ENCODE data around the gene WWC2. TPM values are rescaled to one million over a fixed set of nuclear protein-coding genes. Genes with fewer than 3 reads are reported as not detected.

Gene WWC2
- polyA plus RNA-seq (2011; rRNA removed) (32.0 and 36.8 TPM in 2 replicates), polyA minus RNA-seq (2011; rRNA and poly(A)+ RNA removed) (20.9 and 25.0 TPM in 2 replicates)

GRCh38 chr4:183098723-183099536 lies at the start of gene WWC2:
Gene WWC2, plus strand, starts transcription at chr4:183099257. Its CDS starts 235 bp downstream, at chr4:183099492.
- ChIA-PET CTCF (interaction anchor here (0.9 to 3.1 kb wide), 12 partner anchors 16 to 163 kb away, joined by 3 to 19 read pairs (median 4); no protein-coding TSS in a partner anchor), POLR2A (interaction anchor here (0.6 to 1.0 kb wide), 6 partner anchors 9 to 565 kb away, joined by 3 to 6 read pairs (median 4); no protein-coding TSS in a partner anchor)
- no peak for TF ChIP-seq CTCF (IDR thresholded peaks at IDR 0.05; ENCODE audit: insufficient read depth, low read depth, low read length)
- DNase-seq (ENCODE audit: low read depth): peak; percentile 55
- H3K36me3 ChIP-seq (ENCODE audit: control insufficient read depth, insufficient read depth, low read length): no peaks in the 10 kb centered on the region
- peak within 1 kb of the TSS; percentile 95 for H3K4me3 ChIP-seq (ENCODE audit: low read depth, low read length)
- H3K27me3 ChIP-seq (ENCODE audit: control insufficient read depth, insufficient read depth, low read length): no peaks in the 10 kb centered on the region

- POLR2A ChIA-PET: no interaction called here
- H3K27me3 ChIP-seq (ENCODE audit: control insufficient read depth, insufficient read depth, low read length): peaks cover 2% of the 10 kb centered on the region; the same call in 1 of the 2 replicates
- no peak for TF ChIP-seq CTCF (IDR thresholded peaks at IDR 0.05; ENCODE audit: insufficient read depth, low read depth, low read length)
- CTCF ChIA-PET: no interaction called here
- no peak for DNase-seq (ENCODE audit: low read depth)
- no peaks in the 10 kb centered on the region for H3K36me3 ChIP-seq (ENCODE audit: control insufficient read depth, insufficient read depth, low read length)
- no peak overlapping the region for H3K4me3 ChIP-seq (ENCODE audit: low read depth, low read length)
These were observed 45.4 kb upstream of the WWC2 start for GRCh38 chr4:183053681-183054080.

- ChIA-PET POLR2A (interaction anchor here (0.6 kb wide), 1 partner anchor 21 kb away, joined by 5 read pairs; no protein-coding TSS in a partner anchor), CTCF (interaction anchor here (0.9 to 1.3 kb wide), 3 partner anchors 16 to 193 kb away, joined by 3 to 4 read pairs (median 4); no protein-coding TSS in a partner anchor)
- Histone ChIP-seq H3K27me3 (ENCODE audit: control insufficient read depth, insufficient read depth, low read length) (peaks cover under 1% of the 10 kb centered on the region; the same call in 1 of the 2 replicates), H3K4me3 (ENCODE audit: low read depth, low read length) (no peak overlapping the region), H3K36me3 (ENCODE audit: control insufficient read depth, insufficient read depth, low read length) (no peaks in the 10 kb centered on the region)
- TF ChIP-seq CTCF (IDR thresholded peaks at IDR 0.05; ENCODE audit: insufficient read depth, low read depth, low read length): no peak
- DNase-seq (ENCODE audit: low read depth): no peak
These were observed 41.8 kb upstream of the WWC2 start for GRCh38 chr4:183057255-183057654.

- Histone ChIP-seq H3K36me3 (ENCODE audit: control insufficient read depth, insufficient read depth, low read length) (no peaks in the 10 kb centered on the region), H3K27me3 (ENCODE audit: control insufficient read depth, insufficient read depth, low read length) (no peaks in the 10 kb centered on the region), H3K4me3 (ENCODE audit: low read depth, low read length) (no peak overlapping the region)
- POLR2A ChIA-PET: no interaction called here
- no peak for DNase-seq (ENCODE audit: low read depth)
- TF ChIP-seq CTCF (IDR thresholded peaks at IDR 0.05; ENCODE audit: insufficient read depth, low read depth, low read length): no peak
- CTCF ChIA-PET: interaction anchor here (1.8 kb wide), 1 partner anchor 27 kb away, joined by 5 read pairs; no protein-coding TSS in a partner anchor
These were observed 39.3 kb upstream of the WWC2 start for GRCh38 chr4:183059797-183060196.

GRCh38 chr4:183068502-183068901 lies 30.6 kb upstream of the WWC2 start:
- Histone ChIP-seq H3K27me3 (ENCODE audit: control insufficient read depth, insufficient read depth, low read length) (no peaks in the 10 kb centered on the region), H3K4me3 (ENCODE audit: low read depth, low read length) (no peak overlapping the region), H3K36me3 (ENCODE audit: control insufficient read depth, insufficient read depth, low read length) (no peaks in the 10 kb centered on the region)
- CTCF ChIA-PET: interaction anchor here (0.9 to 12.8 kb wide), 4 partner anchors 130 to 339 kb away, joined by 3 to 183 read pairs (median 4); no protein-coding TSS in a partner anchor
- POLR2A ChIA-PET: interaction anchor here (0.6 kb wide), 1 partner anchor 1633 kb away, joined by 3 read pairs; no protein-coding TSS in a partner anchor
- DNase-seq (ENCODE audit: low read depth): no peak
- TF ChIP-seq CTCF (IDR thresholded peaks at IDR 0.05; ENCODE audit: insufficient read depth, low read depth, low read length): no peak

Data from BJ (cell line).